Gastroesophageal sphincter (tissue), 3 donors: ENCODE results near the gene GRM7.

ENCODE experiments used
- POLR2A ChIP-seq, 2 donors: fragments of 450-650 bp; IDR thresholded peaks; one replicate each; pipeline ENCODE4 v1.6.1; 2017; ENCODE audit warnings: antibody characterized with exemption in 2 of 2, mild to moderate bottlenecking in 2 of 2, moderate library complexity in 1 of 2
- TF ChIP-seq, protein P1 (sequence below), 4 experiments: fragments of 200-600 bp in 2 of 4; fragments of 450-650 bp in 2 of 4; sonication (generic) in 1 of 4; IDR thresholded peaks; one replicate each; pipeline ENCODE4 v1.5.1; 2017 to 2019; ENCODE audit warnings: antibody characterized with exemption in 4 of 4, mild to moderate bottlenecking in 2 of 4, moderate library complexity in 2 of 4

DNA sequence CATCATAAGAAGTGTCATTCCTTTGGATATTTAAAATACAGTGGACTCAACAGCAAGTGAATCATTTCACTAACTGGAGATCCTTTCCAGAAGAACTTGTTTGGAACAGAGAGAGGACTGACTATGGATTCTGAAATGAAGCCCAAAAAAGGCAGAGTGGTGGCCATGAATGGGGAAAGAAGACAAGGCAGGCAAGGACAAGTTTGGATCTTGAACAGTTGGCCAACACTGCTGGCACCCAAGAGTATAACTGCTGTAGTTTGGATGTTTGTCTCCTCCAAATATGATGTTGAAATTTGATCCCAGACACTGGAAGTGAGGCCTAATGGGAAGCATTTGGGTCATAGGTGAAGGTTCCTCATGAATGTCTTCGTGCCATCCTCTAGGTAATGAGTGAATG is 686.9 kb downstream of the GRM7 start:
- TF ChIP-seq, protein P1, sequence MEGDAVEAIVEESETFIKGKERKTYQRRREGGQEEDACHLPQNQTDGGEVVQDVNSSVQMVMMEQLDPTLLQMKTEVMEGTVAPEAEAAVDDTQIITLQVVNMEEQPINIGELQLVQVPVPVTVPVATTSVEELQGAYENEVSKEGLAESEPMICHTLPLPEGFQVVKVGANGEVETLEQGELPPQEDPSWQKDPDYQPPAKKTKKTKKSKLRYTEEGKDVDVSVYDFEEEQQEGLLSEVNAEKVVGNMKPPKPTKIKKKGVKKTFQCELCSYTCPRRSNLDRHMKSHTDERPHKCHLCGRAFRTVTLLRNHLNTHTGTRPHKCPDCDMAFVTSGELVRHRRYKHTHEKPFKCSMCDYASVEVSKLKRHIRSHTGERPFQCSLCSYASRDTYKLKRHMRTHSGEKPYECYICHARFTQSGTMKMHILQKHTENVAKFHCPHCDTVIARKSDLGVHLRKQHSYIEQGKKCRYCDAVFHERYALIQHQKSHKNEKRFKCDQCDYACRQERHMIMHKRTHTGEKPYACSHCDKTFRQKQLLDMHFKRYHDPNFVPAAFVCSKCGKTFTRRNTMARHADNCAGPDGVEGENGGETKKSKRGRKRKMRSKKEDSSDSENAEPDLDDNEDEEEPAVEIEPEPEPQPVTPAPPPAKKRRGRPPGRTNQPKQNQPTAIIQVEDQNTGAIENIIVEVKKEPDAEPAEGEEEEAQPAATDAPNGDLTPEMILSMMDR (IDR thresholded peaks at IDR 0.05): no peak
- TF ChIP-seq POLR2A (IDR thresholded peaks at IDR 0.05): no peak
